ENCODE results near the gene PTPN1. TPM values are rescaled to one million over a fixed set of nuclear protein-coding genes. Genes with fewer than 3 reads are reported as not detected.

PTPN1 gene
- total RNA-seq, 2 experiments from 2014 or later, result 79.0 to 92.8 TPM

- no peak overlapping the region for H3K4me3 Mint-ChIP-seq
- H3K27ac Mint-ChIP-seq, result no peak overlapping the region
- H3K27me3 Mint-ChIP-seq, result no peaks in the 10 kb centered on the region
- no peaks in the 10 kb centered on the region for H3K9me3 Mint-ChIP-seq (ENCODE audit: low read depth)
- POLR2A ChIA-PET, result no interaction called here
- DNase-seq, result peak; percentile 57
- peak; percentile 24 for ATAC-seq
- H3K4me1 Mint-ChIP-seq, result peaks cover 36% of the 10 kb centered on the region
- CTCF ChIA-PET, result interaction anchor here (1.0 to 1.2 kb wide), 3 partner anchors 12 to 77 kb away, joined by 3 to 4 read pairs (median 3); no protein-coding TSS in a partner anchor
- intact Hi-C loops (cut with DNase I, micrococcal nuclease), result no loop called here
- H3K36me3 Mint-ChIP-seq (ENCODE audit: low read depth), result peaks cover 42% of the 10 kb centered on the region
These were observed 44.8 kb downstream of the PTPN1 start for GRCh38 chr20:50554694-50555579.

GRCh38 chr20:50555662-50556061 is 45.5 kb downstream of the PTPN1 start:
- ATAC-seq, result no peak
- peaks cover 38% of the 10 kb centered on the region for H3K36me3 Mint-ChIP-seq (ENCODE audit: low read depth)
- POLR2A ChIA-PET, result no interaction called here
- CTCF ChIA-PET, result interaction anchor here (1.0 to 1.2 kb wide), 2 partner anchors 13 to 14 kb away, joined by 3 to 4 read pairs; no protein-coding TSS in a partner anchor
- H3K27ac Mint-ChIP-seq, result peak overlapping the region; percentile 61
- DNase-seq, result no peak
- intact Hi-C loops (cut with DNase I, micrococcal nuclease), result no loop called here
- H3K4me1 Mint-ChIP-seq, result peaks cover 42% of the 10 kb centered on the region
- H3K27me3 Mint-ChIP-seq, result no peaks in the 10 kb centered on the region
- H3K9me3 Mint-ChIP-seq (ENCODE audit: low read depth), result no peaks in the 10 kb centered on the region
- no peak overlapping the region for H3K4me3 Mint-ChIP-seq

GRCh38 chr20:50557549-50558134 is 47.5 kb downstream of the PTPN1 start:
- H3K9me3 Mint-ChIP-seq (ENCODE audit: low read depth), result no peaks in the 10 kb centered on the region
- no peaks in the 10 kb centered on the region for H3K27me3 Mint-ChIP-seq
- H3K4me1 Mint-ChIP-seq, result peaks cover 61% of the 10 kb centered on the region
- no peak for DNase-seq
- ChIA-PET POLR2A (no interaction called here), CTCF (interaction anchor here (0.9 to 1.2 kb wide), 4 partner anchors 13 to 40 kb away, joined by 3 to 5 read pairs (median 4); no protein-coding TSS in a partner anchor)
- peaks cover 49% of the 10 kb centered on the region for H3K36me3 Mint-ChIP-seq (ENCODE audit: low read depth)
- no peak overlapping the region for H3K4me3 Mint-ChIP-seq
- no peak for ATAC-seq
- intact Hi-C loops (cut with DNase I, micrococcal nuclease), result no loop called here
- H3K27ac Mint-ChIP-seq, result peak overlapping the region; percentile 23

GRCh38 chr20:50558483-50558925 is 48.3 kb downstream of the PTPN1 start:
- ATAC-seq, result no peak
- CTCF ChIA-PET, result interaction anchor here (0.9 to 1.2 kb wide), 4 partner anchors 12 to 41 kb away, joined by 3 to 5 read pairs (median 3); no protein-coding TSS in a partner anchor
- H3K36me3 Mint-ChIP-seq (ENCODE audit: low read depth), result peaks cover 57% of the 10 kb centered on the region
- POLR2A ChIA-PET, result no interaction called here
- no peak overlapping the region for H3K4me3 Mint-ChIP-seq
- no peak for DNase-seq
- peak overlapping the region; percentile 11 for H3K27ac Mint-ChIP-seq
- H3K4me1 Mint-ChIP-seq, result peaks cover 69% of the 10 kb centered on the region
- intact Hi-C loops (cut with DNase I, micrococcal nuclease), result no loop called here
- no peaks in the 10 kb centered on the region for H3K9me3 Mint-ChIP-seq (ENCODE audit: low read depth)
- H3K27me3 Mint-ChIP-seq, result no peaks in the 10 kb centered on the region

GRCh38 chr20:50559149-50559548 is 49.0 kb downstream of the PTPN1 start:
- Mint-ChIP-seq H3K27me3 (no peaks in the 10 kb centered on the region), H3K27ac (peak overlapping the region; percentile 72), H3K36me3 (ENCODE audit: low read depth) (peaks cover 60% of the 10 kb centered on the region), H3K9me3 (ENCODE audit: low read depth) (no peaks in the 10 kb centered on the region), H3K4me3 (peak overlapping the region; percentile 52), H3K4me1 (peaks cover 74% of the 10 kb centered on the region)
- ChIA-PET POLR2A (no interaction called here), CTCF (interaction anchor here (0.8 to 1.4 kb wide), 3 partner anchors 13 to 36 kb away, joined by 3 read pairs; no protein-coding TSS in a partner anchor)
- intact Hi-C loops (cut with DNase I, micrococcal nuclease), result no loop called here
- DNase-seq (no peak), ATAC-seq (no peak)

- Mint-ChIP-seq H3K36me3 (ENCODE audit: low read depth) (peaks cover 69% of the 10 kb centered on the region), H3K4me1 (peaks cover 83% of the 10 kb centered on the region), H3K4me3 (peak overlapping the region; percentile 52), H3K27ac (peak overlapping the region; percentile 72), H3K9me3 (ENCODE audit: low read depth) (no peaks in the 10 kb centered on the region), H3K27me3 (no peaks in the 10 kb centered on the region)
- POLR2A ChIA-PET, result interaction anchor here (2.3 kb wide), 1 partner anchor 13 kb away, joined by 18 read pairs; no protein-coding TSS in a partner anchor
- CTCF ChIA-PET, result interaction anchor here (0.8 to 2.5 kb wide), 6 partner anchors 7 to 46 kb away, joined by 3 to 17 read pairs (median 6); no protein-coding TSS in a partner anchor
- DNase-seq (no peak), ATAC-seq (no peak)
- intact Hi-C loops (cut with DNase I, micrococcal nuclease), result loop anchor here (2.0 to 10.0 kb wide), 4 partner anchors 13 to 755 kb away; partner anchors contain the start of genes CEBPB (in 1 of the 2) and UBE2V1 (in 1 of the 2)
These were observed 49.9 kb downstream of the PTPN1 start for GRCh38 chr20:50559856-50560638.

- no peak for DNase-seq
- CTCF ChIA-PET, result interaction anchor here (0.6 to 3.1 kb wide), 13 partner anchors 8 to 795 kb away, joined by 3 to 25 read pairs (median 6); no protein-coding TSS in a partner anchor
- peak overlapping the region; percentile 76 for H3K4me3 Mint-ChIP-seq
- H3K9me3 Mint-ChIP-seq (ENCODE audit: low read depth), result no peaks in the 10 kb centered on the region
- peaks cover 86% of the 10 kb centered on the region for H3K4me1 Mint-ChIP-seq
- ATAC-seq, result peak; percentile 2
- H3K27me3 Mint-ChIP-seq, result no peaks in the 10 kb centered on the region
- H3K36me3 Mint-ChIP-seq (ENCODE audit: low read depth), result peaks cover 73% of the 10 kb centered on the region
- intact Hi-C loops (cut with DNase I, micrococcal nuclease), result loop anchor here (1.0 to 10.0 kb wide), 12 partner anchors 9 to 756 kb away; partner anchors contain the start of genes CEBPB (in 1 of the 2), PARD6B (in 1 of the 2), PTPN1 (in 1 of the 2) and UBE2V1 (in 1 of the 2)
- H3K27ac Mint-ChIP-seq, result peak overlapping the region; percentile 99
- POLR2A ChIA-PET, result interaction anchor here (0.7 to 2.6 kb wide), 12 partner anchors 8 to 222 kb away, joined by 3 to 29 read pairs (median 6); partner anchors contain the start of gene PTPN1
These were observed 50.7 kb downstream of the PTPN1 start for GRCh38 chr20:50560867-50561266.

GRCh38 chr20:50561379-50562078 is 51.3 kb downstream of the PTPN1 start:
- CTCF ChIA-PET, result interaction anchor here (0.6 to 3.1 kb wide), 18 partner anchors 8 to 1251 kb away, joined by 3 to 25 read pairs (median 4); no protein-coding TSS in a partner anchor
- peaks cover 76% of the 10 kb centered on the region for H3K36me3 Mint-ChIP-seq (ENCODE audit: low read depth)
- DNase-seq, result peak; percentile 85
- peak overlapping the region; percentile 99 for H3K27ac Mint-ChIP-seq
- peak overlapping the region; percentile 76 for H3K4me3 Mint-ChIP-seq
- peak; percentile 84 for ATAC-seq
- peaks cover 85% of the 10 kb centered on the region for H3K4me1 Mint-ChIP-seq
- no peaks in the 10 kb centered on the region for H3K27me3 Mint-ChIP-seq
- no peaks in the 10 kb centered on the region for H3K9me3 Mint-ChIP-seq (ENCODE audit: low read depth)
- intact Hi-C loops (cut with DNase I, micrococcal nuclease), result loop anchor here (1.0 to 10.0 kb wide), 12 partner anchors 9 to 757 kb away; partner anchors contain the start of genes CEBPB (in 1 of the 2), PARD6B (in 1 of the 2), PTPN1 (in 1 of the 2) and UBE2V1 (in 1 of the 2)
- POLR2A ChIA-PET, result interaction anchor here (0.6 to 2.6 kb wide), 13 partner anchors 8 to 222 kb away, joined by 3 to 29 read pairs (median 5); partner anchors contain the start of gene PTPN1

GRCh38 chr20:50562262-50562701 is 52.1 kb downstream of the PTPN1 start:
- POLR2A ChIA-PET, result interaction anchor here (1.2 to 2.6 kb wide), 6 partner anchors 11 to 78 kb away, joined by 5 to 29 read pairs (median 11); no protein-coding TSS in a partner anchor
- intact Hi-C loops (cut with DNase I, micrococcal nuclease), result loop anchor here in 1 of 2 experiments (5.0 to 10.0 kb wide), 3 partner anchors 370 to 757 kb away; partner anchors contain the start of genes CEBPB and UBE2V1
- Mint-ChIP-seq H3K4me3 (peak overlapping the region; percentile 76), H3K4me1 (peaks cover 87% of the 10 kb centered on the region), H3K36me3 (ENCODE audit: low read depth) (peaks cover 77% of the 10 kb centered on the region), H3K9me3 (ENCODE audit: low read depth) (no peaks in the 10 kb centered on the region), H3K27me3 (no peaks in the 10 kb centered on the region), H3K27ac (peak overlapping the region; percentile 99)
- DNase-seq, result no peak
- ATAC-seq, result no peak
- CTCF ChIA-PET, result interaction anchor here (0.7 to 3.1 kb wide), 13 partner anchors 8 to 1252 kb away, joined by 3 to 25 read pairs (median 6); no protein-coding TSS in a partner anchor

All from activated CD4-positive, alpha-beta T cell treated with anti-CD3 and anti-CD28 coated beads for 36 hours (primary cell).